ENCODE data around the gene SLC39A9. TPM values are rescaled to one million over a fixed set of nuclear protein-coding genes. Genes with fewer than 3 reads are reported as not detected.

Gene SLC39A9
- total and polyA plus RNA-seq, 2 of the 4 experiments (the other 2 are of a cell fraction), result 41.4 to 168 TPM

- H4K8ac ChIP-seq (ENCODE audit: low read depth in 2 of 2, low read length in 2 of 2), result no peak overlapping the region
- no peaks in the 10 kb centered on the region for H3K36me3 ChIP-seq (ENCODE audit: control insufficient read depth, insufficient read depth, low read length)
- no peaks in the 10 kb centered on the region; the same call in 1 of the 2 replicates for H3K4me1 ChIP-seq (ENCODE audit: control insufficient read depth, insufficient read depth, low read length)
- no peak overlapping the region for H2AK9ac ChIP-seq (replicated peaks; ENCODE audit: low read depth, low read length, poor library complexity)
- H4K5ac ChIP-seq (ENCODE audit: low read depth, low read length), result no peak overlapping the region
- H4K91ac ChIP-seq (ENCODE audit: insufficient read depth, low read depth, low read length), result no peak overlapping the region
- H3K9me3 ChIP-seq (ENCODE audit: control insufficient read depth, insufficient read depth, low read length), result no peaks in the 10 kb centered on the region
- H3K79me1 ChIP-seq (ENCODE audit: low read depth in 1 of 2, low read length in 2 of 2), result no peaks in the 10 kb centered on the region
- ATAC-seq (ENCODE audit: low read depth), result no peak
- no peak overlapping the region for H2BK15ac ChIP-seq (ENCODE audit: low read depth, low read length)
- no peak overlapping the region for H3K4ac ChIP-seq (ENCODE audit: low read depth, low read length)
- no peak overlapping the region for H2AFZ ChIP-seq (replicated peaks; ENCODE audit: low read length, poor library complexity)
- intact Hi-C loops (cut with micrococcal nuclease), result no loop called here
- no TSS peak for BruUV-seq (replicated peaks)
- H3K56ac ChIP-seq (ENCODE audit: extremely low read depth, insufficient read depth, low read length), result no peak overlapping the region
- no CpG with 5 or more reads among the region's 10 CpGs for WGBS, 2 experiments (ENCODE audit: extremely low coverage in 2 of 2, insufficient read length in 1 of 2)
- ChIA-PET CTCF (interaction anchor here (0.6 kb wide), 1 partner anchor 411 kb away, joined by 3 read pairs; no protein-coding TSS in a partner anchor), POLR2A (ENCODE audit: unreplicated experiment) (no interaction called here)
- no peak overlapping the region for H3K4me2 ChIP-seq (ENCODE audit: low read depth, low read length)
- no peak overlapping the region for H3K18ac ChIP-seq (ENCODE audit: low read depth, low read length)
- H2BK20ac ChIP-seq (ENCODE audit: low read depth, low read length), result no peak overlapping the region
- H3K23ac ChIP-seq (ENCODE audit: low read depth, low read length), result no peak overlapping the region
- no peak overlapping the region for H2BK120ac ChIP-seq (ENCODE audit: low read depth, low read length)
- no peak for DNase-seq
- H2BK5ac ChIP-seq (ENCODE audit: low read depth, low read length, poor library complexity, severe bottlenecking), result no peak overlapping the region
- H4K20me1 ChIP-seq (ENCODE audit: insufficient read depth, low read length), result peaks cover 3% of the 10 kb centered on the region; the same call in 1 of the 2 replicates
- H2AK5ac ChIP-seq (ENCODE audit: low read depth, low read length), result no peak overlapping the region
- H3K9me1 ChIP-seq (ENCODE audit: insufficient read depth, low read length), result no peaks in the 10 kb centered on the region; the same call in 1 of the 2 replicates
- dilution Hi-C loops (cut with HindIII; ENCODE audit: low sequenced_read_pairs, unreplicated experiment), result no loop called here
- in situ Hi-C loops (cut with MboI; ENCODE audit: low sequenced_read_pairs), result no loop called here
- H3K4me3 ChIP-seq (ENCODE audit: insufficient read depth, low read depth, low read length), result no peak overlapping the region
- no peak overlapping the region for H3K9ac ChIP-seq (ENCODE audit: low read depth, low read length)
- peaks cover 14% of the 10 kb centered on the region for H3K27me3 ChIP-seq (ENCODE audit: control insufficient read depth, insufficient read depth, low read length)
- no peak overlapping the region for H3K27ac ChIP-seq (ENCODE audit: insufficient read depth, low read length)
- no peak overlapping the region for H3K14ac ChIP-seq (replicated peaks; ENCODE audit: low read depth, low read length)
- TF ChIP-seq SMC3 (IDR thresholded peaks at IDR 0.05; ENCODE audit: low read depth, low read length) (no peak), CEBPB (IDR thresholded peaks at IDR 0.05; ENCODE audit: low read depth, low read length) (no peak), RFX5 (IDR thresholded peaks at IDR 0.05; ENCODE audit: low read depth, low read length) (no peak), BHLHE40 (IDR thresholded peaks at IDR 0.05; ENCODE audit: low read depth, low read length) (no peak), POLR2A (IDR thresholded peaks at IDR 0.05; ENCODE audit: low read depth, low read length) (no peak), MAFK (IDR thresholded peaks at IDR 0.05; ENCODE audit: low read depth, low read length) (no peak), CHD1 (IDR thresholded peaks at IDR 0.05; ENCODE audit: low read depth, low read length) (no peak), RCOR1 (IDR thresholded peaks at IDR 0.05; ENCODE audit: insufficient replicate concordance, low read length) (no peak), ELK1 (IDR thresholded peaks at IDR 0.05; ENCODE audit: borderline replicate concordance, low read depth, low read length) (no peak), MXI1 (IDR thresholded peaks at IDR 0.05; ENCODE audit: borderline replicate concordance, low read depth, low read length) (no peak), RAD21 (IDR thresholded peaks at IDR 0.05; ENCODE audit: low read length) (no peak), NFE2L2 (IDR thresholded peaks at IDR 0.05; ENCODE audit: low read depth, low read length) (no peak), MAZ (IDR thresholded peaks at IDR 0.05; ENCODE audit: borderline replicate concordance, low read depth, low read length) (no peak), USF2 (IDR thresholded peaks at IDR 0.05; ENCODE audit: low read depth, low read length) (no peak), FOS (IDR thresholded peaks at IDR 0.05; ENCODE audit: low read depth, low read length) (no peak)
- TF ChIP-seq, protein P1, sequence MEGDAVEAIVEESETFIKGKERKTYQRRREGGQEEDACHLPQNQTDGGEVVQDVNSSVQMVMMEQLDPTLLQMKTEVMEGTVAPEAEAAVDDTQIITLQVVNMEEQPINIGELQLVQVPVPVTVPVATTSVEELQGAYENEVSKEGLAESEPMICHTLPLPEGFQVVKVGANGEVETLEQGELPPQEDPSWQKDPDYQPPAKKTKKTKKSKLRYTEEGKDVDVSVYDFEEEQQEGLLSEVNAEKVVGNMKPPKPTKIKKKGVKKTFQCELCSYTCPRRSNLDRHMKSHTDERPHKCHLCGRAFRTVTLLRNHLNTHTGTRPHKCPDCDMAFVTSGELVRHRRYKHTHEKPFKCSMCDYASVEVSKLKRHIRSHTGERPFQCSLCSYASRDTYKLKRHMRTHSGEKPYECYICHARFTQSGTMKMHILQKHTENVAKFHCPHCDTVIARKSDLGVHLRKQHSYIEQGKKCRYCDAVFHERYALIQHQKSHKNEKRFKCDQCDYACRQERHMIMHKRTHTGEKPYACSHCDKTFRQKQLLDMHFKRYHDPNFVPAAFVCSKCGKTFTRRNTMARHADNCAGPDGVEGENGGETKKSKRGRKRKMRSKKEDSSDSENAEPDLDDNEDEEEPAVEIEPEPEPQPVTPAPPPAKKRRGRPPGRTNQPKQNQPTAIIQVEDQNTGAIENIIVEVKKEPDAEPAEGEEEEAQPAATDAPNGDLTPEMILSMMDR (conservative IDR thresholded peaks at IDR 0.05; ENCODE audit: low read depth, low read length), result no peak
Observed at GRCh38 chr14:69471916-69472315, 73.4 kb downstream of the SLC39A9 start.
